GM10266 (cell line): ENCODE data around the gene IER3.

Source experiments
- DNase-seq: peaks from one replicate; pipeline ENCODE4 v3.0.0; 2012; ENCODE audit errors: extremely low spot score
- CTCF ChIP-seq: IDR thresholded peaks from 2 replicates; pipeline ENCODE4 v1.5.1; 2012; ENCODE audit warnings: mild to moderate bottlenecking, low read depth; ENCODE audit not compliant: control insufficient read depth, insufficient read depth; ENCODE audit errors: missing control alignments

Gene IER3

GRCh38 chr6:30782425-30783014 lies 38.2 kb upstream of the IER3 start:
- DNase-seq = no peak
- TF ChIP-seq CTCF = no peak

GRCh38 chr6:30781743-30782424 lies 37.5 kb upstream of the IER3 start:
- no peak for DNase-seq
- TF ChIP-seq CTCF = no peak

GRCh38 chr6:30781395-30781742 lies 37.0 kb upstream of the IER3 start:
- no peak for DNase-seq
- no peak for TF ChIP-seq CTCF

DNA sequence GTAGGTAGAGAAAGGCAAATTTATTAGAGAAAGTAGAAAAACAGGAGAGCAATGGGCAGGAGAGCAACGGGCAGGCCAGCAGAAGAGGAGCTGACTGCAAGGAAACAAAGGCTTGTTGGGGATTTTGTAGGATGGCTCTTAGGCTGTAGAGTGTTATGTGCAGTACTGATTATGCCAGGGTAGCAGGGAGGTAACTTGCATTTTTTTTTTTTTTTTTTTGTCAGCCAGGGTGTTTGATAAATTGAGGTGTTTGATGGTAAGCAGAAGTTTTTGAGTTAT lies 36.2 kb upstream of the IER3 start:
- TF ChIP-seq CTCF = no peak
- no peak for DNase-seq

- no peak for DNase-seq
- no peak for TF ChIP-seq CTCF
Measured at GRCh38 chr6:30779850-30780641, 35.7 kb upstream of the IER3 start.

GRCh38 chr6:30778001-30778635 lies 33.8 kb upstream of the IER3 start:
- no peak for DNase-seq
- TF ChIP-seq CTCF = no peak

GRCh38 chr6:30777155-30777485 lies 32.8 kb upstream of the IER3 start:
- TF ChIP-seq CTCF = no peak
- no peak for DNase-seq
